NCI-H187 (cell line): Measurements from ENCODE around the gene ZNF484.
"Not testable (repeated sequence)": the region's sequence is repeated elsewhere in the genome, so short reads cannot be mapped to it uniquely, and the experiment has no call there.

ENCODE experiments used
- DNase-seq, 2 experiments: peaks; one replicate each; lab custom pipeline; 2025; lab: John Stamatoyannopoulos, UW

ZNF484 gene

DNA sequence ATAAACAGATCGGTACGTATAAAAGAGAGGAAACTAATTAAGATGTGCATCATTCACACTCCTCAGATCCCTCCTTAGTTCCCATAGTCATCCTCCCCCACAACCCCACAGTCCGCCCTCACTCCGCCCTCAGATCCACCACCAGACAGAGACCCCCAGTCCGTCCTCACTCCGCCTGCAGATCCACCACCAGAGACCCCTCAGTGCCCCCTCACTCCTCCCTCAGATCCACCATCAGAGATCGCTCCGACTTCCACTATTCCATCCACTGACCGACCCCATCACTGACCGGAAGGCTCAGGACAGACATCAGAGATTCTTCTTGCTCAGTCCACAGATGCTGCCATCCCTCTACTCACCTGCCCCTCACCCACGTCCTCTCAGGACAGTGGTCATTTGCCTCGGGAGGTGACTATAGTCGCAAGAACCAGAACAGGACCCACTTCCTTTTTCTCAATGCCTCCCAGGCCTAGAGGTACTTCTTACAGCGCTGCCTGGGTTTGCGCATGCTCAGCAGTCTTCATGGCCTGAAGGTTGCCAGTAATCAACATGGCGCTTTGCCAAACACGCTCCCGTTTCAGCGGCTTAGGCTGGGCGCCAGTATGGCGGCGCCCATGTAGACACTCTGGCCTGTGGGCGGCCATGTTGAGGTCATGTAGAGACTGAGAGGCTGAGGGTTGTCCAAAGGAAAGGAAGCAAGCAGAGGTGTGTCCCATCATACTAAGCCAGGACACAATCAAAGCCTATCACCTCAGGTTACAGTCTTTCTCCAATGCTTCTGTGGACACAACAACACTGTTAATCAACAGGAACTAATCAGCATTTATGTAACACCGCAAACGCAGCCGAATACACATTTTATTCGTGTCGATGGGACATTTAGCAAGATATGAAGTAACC is at the start of gene ZNF484:
Gene ZNF484, minus strand, starts transcription at position 508 of the 900 bp plus-strand sequence. CDS start 3,009 bp downstream, outside the sequence.
- peak; percentile 88 to 93 for DNase-seq

GRCh38 chr9:92920437-92920836 is 42.6 kb upstream of the ZNF484 start:
- no peak for DNase-seq

DNA sequence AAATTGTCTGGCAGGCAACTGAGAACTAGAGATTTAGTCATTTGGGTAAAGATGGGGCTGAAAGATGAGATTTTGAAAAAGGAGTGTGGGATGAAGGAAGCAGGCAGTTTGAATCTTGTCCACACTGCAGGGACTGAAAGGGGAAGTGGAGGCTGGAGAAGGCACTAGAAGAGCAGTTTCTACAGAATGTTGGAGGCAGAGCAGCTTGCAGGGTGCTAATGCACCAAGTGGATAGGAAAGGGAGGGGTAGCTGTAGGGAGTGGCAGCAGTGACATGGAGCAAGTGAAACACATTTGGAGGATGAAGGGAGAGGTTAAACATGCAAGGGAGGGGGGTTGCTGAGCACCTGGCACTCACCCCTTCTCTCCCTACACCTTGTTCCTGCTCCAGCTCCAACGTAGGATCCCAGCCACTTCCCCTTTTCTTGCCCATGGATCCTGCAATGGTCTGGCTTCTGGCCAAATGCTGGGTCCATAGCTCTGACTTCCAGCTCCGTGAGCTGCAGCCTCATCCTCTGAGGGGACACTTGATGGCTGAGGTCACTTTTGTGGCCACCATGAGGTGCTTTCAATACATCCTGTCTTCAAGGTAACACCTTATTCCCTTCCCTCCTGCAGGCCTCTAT is 39.5 kb upstream of the ZNF484 start:
- no peak for DNase-seq

DNA sequence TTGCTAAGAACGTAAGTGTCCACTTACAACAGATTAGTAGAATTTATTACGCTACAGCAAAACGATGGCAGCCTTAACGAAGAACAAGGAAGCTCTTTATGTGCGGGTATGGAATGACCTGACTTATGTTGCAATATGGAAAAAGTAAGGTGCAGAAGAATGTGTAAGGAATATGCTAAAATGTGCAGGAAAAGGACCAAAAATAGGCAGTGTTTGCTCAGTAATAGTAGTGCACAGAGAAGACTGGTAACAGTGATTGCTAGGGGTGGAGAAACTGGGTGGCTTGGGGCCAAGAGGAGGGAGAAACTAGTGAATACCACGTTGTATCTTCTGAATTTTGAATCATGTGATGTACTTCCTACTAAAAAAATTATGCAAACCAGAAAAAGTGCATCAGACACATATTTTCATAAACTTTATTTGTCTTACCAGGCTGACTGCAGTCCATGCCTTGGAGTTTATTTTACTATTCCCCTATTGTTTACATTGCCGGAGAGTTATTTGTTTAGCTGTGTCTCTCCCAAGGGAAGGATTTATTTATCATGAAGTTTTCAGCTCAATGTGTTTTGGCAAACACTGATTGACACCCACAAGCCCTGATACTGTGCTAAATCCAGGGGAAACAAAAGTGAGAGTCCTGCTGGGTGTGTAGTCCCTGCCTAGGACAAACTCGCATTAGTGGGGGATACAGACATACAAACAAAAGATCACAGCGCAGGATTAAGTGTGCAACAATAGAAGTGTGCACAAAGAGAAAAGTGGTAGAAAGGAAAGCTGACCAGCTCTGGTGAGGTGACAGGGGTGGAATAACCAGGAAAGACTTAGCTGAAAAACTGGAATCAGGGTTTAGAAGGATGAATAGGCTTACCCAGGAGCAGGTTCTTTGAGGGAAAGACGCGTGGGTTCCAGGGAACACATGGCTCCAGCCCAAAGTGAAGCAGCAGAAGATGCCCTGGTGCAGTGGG is 34.0 kb upstream of the ZNF484 start:
- no peak for DNase-seq

DNA sequence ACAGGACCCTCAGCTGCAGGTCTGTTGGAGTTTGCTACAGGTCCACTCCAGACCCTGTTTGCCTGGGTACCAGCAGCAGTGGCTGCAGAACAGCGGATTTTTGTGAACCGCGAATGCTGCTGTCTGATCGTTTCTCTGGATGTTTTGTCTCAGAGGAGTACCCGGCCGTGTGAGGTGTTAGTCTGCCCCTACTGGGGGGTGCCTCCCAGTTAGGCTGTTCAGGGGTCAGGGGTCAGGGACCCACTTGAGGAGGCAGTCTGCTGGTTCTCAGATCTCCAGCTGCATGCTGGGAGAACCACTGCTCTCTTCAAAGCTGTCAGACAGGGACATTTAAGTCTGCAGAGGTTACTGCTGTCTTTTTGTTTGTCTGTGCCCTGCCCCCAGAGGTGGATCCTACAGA is 27.3 kb upstream of the ZNF484 start:
- not testable (repeated sequence) for DNase-seq

DNA sequence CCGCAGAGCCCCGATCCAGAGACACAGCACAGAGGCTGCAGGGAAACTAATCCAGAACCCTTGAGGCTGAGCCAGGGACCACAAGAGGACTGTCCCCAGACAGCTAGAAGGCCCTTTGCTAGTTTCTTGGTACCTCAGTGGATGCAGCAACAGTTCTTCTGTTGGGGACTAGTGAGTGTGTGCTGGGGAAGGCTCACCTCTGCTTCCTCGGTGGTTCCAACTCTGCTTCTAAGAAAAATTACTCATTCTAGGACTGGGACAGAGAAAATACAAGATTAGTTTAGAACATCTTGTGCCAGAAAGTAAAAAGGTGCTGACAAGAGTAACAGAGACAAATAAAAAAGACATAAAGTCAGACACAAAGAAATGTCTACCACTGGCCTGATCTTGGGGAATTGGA is 19.5 kb upstream of the ZNF484 start:
- no peak for DNase-seq

- no peak for DNase-seq
Measured at GRCh38 chr9:92895812-92896436, 18.1 kb upstream of the ZNF484 start.

GRCh38 chr9:92894711-92895362 is 17.0 kb upstream of the ZNF484 start:
- no peak for DNase-seq

DNA sequence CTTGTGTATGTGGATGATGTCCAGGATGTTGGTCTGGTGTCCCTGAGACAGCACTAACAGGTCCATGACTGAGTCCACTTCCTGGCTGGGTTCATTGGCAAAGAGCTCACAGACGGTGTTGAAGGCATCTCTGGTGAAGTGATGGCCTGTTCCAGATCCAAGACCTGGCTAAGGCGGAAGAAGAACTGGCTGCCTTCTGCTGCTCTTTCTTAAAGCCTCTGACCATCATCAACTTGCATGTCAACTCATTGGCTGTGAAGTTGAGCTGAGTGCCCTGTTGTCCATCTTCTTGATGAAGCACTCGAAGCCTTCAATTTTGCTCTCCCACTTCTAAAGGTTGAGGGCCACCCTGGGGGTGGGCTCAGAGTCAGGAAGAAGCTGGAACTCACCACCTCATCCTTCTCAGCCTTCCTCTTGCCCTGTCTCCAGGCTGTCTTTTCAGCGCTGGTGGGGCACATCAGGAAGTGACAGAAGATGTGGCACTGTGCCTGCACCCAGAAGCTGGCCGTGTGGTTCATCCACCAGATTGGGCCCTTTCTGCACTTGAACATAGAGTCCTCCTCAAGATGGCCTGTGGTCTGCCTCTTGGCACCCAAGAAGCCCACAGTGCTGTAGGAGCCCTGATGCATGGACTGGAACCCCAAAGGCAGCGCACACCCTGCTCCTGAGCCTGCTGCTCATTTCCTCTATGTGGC is 16.2 kb upstream of the ZNF484 start:
- DNase-seq = not testable (repeated sequence)

DNA sequence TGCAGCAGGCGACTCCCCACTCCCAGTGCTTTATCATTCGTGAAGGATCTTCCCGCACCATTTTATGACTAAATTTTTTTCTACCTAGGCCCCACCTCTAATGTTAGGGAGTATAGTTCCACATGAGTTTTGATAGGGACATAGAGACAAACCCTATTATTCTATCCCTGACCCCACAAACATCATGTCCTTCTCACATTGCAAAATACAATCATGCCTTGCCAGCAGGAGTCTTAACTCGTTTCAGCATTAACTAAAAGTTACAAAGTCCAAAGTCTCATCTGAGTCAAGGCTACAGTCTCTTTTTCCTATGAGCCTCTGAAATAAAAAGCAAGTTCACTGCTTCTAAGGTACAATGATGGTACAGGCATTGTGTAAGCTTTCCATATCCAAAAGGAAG is 14.4 kb upstream of the ZNF484 start:
- DNase-seq = not testable (repeated sequence)

GRCh38 chr9:92890761-92891160 is 12.9 kb upstream of the ZNF484 start:
- no peak for DNase-seq

- DNase-seq = no peak
Measured at GRCh38 chr9:92887880-92888338, 10.1 kb upstream of the ZNF484 start.

- DNase-seq = peak in 1 of 2 experiments; percentile 17
Measured at GRCh38 chr9:92886846-92887610, 9.2 kb upstream of the ZNF484 start.

DNA sequence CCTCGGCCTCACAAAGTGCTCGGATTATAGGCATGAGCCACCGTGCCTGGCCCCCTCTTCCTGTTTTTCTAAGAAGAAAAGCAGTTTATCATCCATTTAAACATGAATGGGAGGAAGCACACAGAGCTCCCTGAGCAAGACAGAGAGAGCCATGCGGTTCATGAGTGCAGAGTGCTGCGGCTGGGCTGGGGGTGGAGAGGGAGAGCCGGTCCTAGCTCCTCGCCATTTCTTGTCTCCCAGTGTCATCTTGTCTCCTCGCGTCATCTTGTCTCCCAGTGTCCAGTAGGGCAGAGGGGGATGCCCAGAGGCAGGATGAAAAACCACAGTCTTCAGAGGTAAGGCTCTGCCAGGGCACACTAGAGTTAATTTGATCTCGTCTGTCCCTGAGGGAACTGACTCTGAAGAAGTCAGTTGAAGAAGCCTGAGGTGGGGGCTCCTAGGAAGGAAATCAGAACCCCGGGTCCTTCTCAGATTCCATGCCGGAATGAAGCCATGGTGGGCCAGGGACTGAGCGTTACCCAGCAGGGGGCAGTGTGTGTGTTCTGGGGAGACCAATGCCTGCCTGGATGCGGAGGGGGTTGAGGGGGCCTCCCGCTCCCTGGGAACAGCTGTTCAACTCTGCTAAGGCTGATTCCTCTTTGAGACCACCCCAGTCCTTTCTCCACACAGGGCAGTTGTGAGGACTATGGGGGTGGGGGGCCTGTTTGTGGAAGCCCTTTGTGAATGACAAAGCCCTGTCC is 6.0 kb upstream of the ZNF484 start:
- not testable (repeated sequence) for DNase-seq

DNA sequence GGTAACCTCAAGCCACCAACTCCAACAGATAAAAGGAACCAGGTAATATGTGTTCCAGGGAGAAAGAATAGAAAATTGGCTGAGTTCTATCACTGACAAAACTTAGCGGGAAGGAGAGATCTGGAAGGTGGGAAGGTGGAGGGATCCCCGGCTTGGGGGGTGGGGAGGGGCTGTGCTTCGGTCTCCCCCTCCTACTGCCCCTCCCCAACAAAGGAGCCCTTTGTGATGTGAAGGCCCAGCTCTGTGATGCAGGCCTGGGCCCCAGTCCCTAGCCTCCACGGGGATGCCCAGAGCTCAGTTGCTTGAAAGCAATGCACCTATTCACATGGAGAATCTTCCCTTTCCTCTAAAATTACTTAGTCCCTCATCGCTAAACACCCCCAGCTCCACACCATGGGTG is 4.4 kb upstream of the ZNF484 start:
- no peak for DNase-seq

- no peak for DNase-seq
Measured at GRCh38 chr9:92875373-92875772, 2.5 kb downstream of the ZNF484 start.

GRCh38 chr9:92870289-92870688 is 7.5 kb downstream of the ZNF484 start:
- no peak for DNase-seq

GRCh38 chr9:92866600-92866999 is 11.2 kb downstream of the ZNF484 start:
- DNase-seq = not testable (repeated sequence)

DNA sequence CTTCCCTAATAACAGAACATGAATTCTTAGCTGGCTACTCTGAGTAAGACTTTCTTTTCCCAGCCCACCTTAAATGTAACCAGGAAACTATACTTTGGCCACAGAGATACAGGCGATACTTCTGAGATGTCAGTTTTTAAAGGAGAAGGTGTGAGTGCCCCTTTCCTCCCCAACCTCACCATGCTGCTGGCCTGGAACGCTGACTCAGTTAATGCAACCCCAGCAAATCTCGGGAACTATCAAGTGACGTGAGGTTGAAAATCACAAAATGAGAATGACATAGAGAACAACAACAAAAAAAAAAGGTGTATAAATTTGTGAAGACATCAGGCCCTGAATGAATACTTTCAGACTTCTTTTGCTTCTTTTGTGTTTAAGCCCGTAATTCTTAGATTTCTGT is 13.7 kb downstream of the ZNF484 start:
- no peak for DNase-seq
